Uterus (tissue), 4 donors: Measurements from ENCODE around the gene MAL. TPM values are rescaled to one million over a fixed set of nuclear protein-coding genes. Genes with fewer than 3 reads are reported as not detected.
"Not testable (repeated sequence)": the region's sequence is repeated elsewhere in the genome, so short reads cannot be mapped to it uniquely, and the experiment has no call there.

Source experiments
- DNase-seq, 2 donors: peaks; one replicate each; pipeline ENCODE4 v3.0.0-alpha.2; 2019 to 2020
- H3K27ac ChIP-seq, 2 donors: fragments of 200-600 bp; sonication (generic); 1 replicate in 1 of 2; 2 replicates in 1 of 2; pipeline ENCODE4 v1.5.1; 2016 to 2018
- H3K27me3 ChIP-seq, 2 donors: fragments of 200-600 bp; sonication (generic); one replicate each; pipeline ENCODE4 v1.5.1; 2018 to 2019; ENCODE audit warnings: control low read depth in 1 of 2
- H3K36me3 ChIP-seq, 2 donors: fragments of 200-600 bp; sonication (generic); one replicate each; pipeline ENCODE4 v1.5.1; 2019; ENCODE audit warnings: control low read depth in 1 of 2
- H3K4me1 ChIP-seq, 2 donors: fragments of 200-600 bp; sonication (generic); one replicate each; pipeline ENCODE4 v1.5.1; 2018 to 2019; ENCODE audit warnings: control low read depth in 1 of 2
- H3K4me3 ChIP-seq, 2 donors: fragments of 200-600 bp; sonication (generic); 1 replicate in 1 of 2; 2 replicates in 1 of 2; pipeline ENCODE4 v1.5.1; 2018 to 2019; ENCODE audit warnings: mild to moderate bottlenecking in 1 of 2
- H3K9me3 ChIP-seq, 2 donors: fragments of 200-600 bp; sonication (generic); one replicate each; pipeline ENCODE4 v1.5.1; 2019; ENCODE audit warnings: control low read depth in 1 of 2
- POLR2A ChIP-seq, 2 donors: fragments of 450-650 bp; IDR thresholded peaks; one replicate each; pipeline ENCODE4 v1.6.1; 2016; ENCODE audit warnings: antibody characterized with exemption in 2 of 2, mild to moderate bottlenecking in 1 of 2, moderate library complexity in 1 of 2
- intact Hi-C: fragments of 100-400 bp; cut with DNase I; formaldehyde crosslinking; loops from one replicate; pipeline ENCODE4 v1.15.1; 2023; ENCODE audit warnings: low total_unique reads
- small RNA-seq: library from RNA; depleted of rRNA; stranded (forward); fragments of <200 nt; gene quantifications from one replicate; pipeline ENCODE3, GENCODE V24; 2016
- total RNA-seq, 4 donors: library from RNA; depleted of rRNA in 3 of 4; stranded (reverse); fragments of >200 nt in 3 of 4; gene quantifications; one replicate each; pipeline versions ENCODE4 v1.1.0 to v1.2.4, GENCODE V29; 2014 to 2023
- TF ChIP-seq, protein P1 (sequence below), 4 experiments: fragments of 200-600 bp in 2 of 4; fragments of 450-650 bp in 2 of 4; sonication (generic) in 2 of 4; IDR thresholded peaks; one replicate each; pipeline ENCODE4 v1.5.1; 2016 to 2019; ENCODE audit warnings: antibody characterized with exemption in 4 of 4, mild to moderate bottlenecking in 2 of 4, moderate library complexity in 1 of 4
- donor health status: DM: yes; HTN: yes; CAD: no.

MAL gene
- total RNA-seq, 4 donors from 2014 or later, result 0.29 to 1.7 (median 1.6) TPM; not detected in 1

GRCh38 chr2:95087379-95087778 is 61.9 kb downstream of the MAL start:
- intact Hi-C loops, result no loop called here
- DNase-seq, result no peak
- Histone ChIP-seq H3K36me3 (no peaks in the 10 kb centered on the region), H3K27ac (no peak overlapping the region), H3K4me3 (no peak overlapping the region), H3K27me3 (no peaks in the 10 kb centered on the region), H3K4me1 (no peaks in the 10 kb centered on the region), H3K9me3 (no peaks in the 10 kb centered on the region)
- TF ChIP-seq, protein P1, sequence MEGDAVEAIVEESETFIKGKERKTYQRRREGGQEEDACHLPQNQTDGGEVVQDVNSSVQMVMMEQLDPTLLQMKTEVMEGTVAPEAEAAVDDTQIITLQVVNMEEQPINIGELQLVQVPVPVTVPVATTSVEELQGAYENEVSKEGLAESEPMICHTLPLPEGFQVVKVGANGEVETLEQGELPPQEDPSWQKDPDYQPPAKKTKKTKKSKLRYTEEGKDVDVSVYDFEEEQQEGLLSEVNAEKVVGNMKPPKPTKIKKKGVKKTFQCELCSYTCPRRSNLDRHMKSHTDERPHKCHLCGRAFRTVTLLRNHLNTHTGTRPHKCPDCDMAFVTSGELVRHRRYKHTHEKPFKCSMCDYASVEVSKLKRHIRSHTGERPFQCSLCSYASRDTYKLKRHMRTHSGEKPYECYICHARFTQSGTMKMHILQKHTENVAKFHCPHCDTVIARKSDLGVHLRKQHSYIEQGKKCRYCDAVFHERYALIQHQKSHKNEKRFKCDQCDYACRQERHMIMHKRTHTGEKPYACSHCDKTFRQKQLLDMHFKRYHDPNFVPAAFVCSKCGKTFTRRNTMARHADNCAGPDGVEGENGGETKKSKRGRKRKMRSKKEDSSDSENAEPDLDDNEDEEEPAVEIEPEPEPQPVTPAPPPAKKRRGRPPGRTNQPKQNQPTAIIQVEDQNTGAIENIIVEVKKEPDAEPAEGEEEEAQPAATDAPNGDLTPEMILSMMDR (IDR thresholded peaks at IDR 0.05), result no peak
- TF ChIP-seq POLR2A (IDR thresholded peaks at IDR 0.05), result no peak

GRCh38 chr2:95091885-95092555 is 66.5 kb downstream of the MAL start:
- TF ChIP-seq, protein P1 (IDR thresholded peaks at IDR 0.05), result no peak
- intact Hi-C loops, result no loop called here
- Histone ChIP-seq H3K27ac (no peak overlapping the region), H3K4me3 (no peak overlapping the region), H3K36me3 (no peaks in the 10 kb centered on the region), H3K4me1 (no peaks in the 10 kb centered on the region), H3K27me3 (no peaks in the 10 kb centered on the region), H3K9me3 (no peaks in the 10 kb centered on the region)
- no peak for DNase-seq

DNA sequence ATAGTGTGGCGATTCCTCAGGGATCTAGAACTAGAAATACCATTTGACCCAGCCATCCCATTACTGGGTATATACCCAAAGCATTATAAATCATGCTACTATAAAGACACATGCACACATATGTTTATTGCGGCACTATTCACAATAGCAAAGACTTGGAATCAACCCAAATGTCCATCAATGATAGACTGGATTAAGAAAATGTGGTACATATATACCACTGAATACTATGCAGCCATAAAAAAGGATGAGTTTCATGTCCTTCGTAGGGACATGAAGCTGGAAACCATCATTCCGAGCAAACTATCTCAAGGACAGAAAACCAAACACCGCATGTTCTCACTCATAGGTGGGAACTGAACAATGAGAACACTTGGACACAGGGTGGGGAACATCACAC is 72.8 kb downstream of the MAL start:
- H3K27ac ChIP-seq, H3K27me3 ChIP-seq, intact Hi-C loops, DNase-seq, H3K36me3 ChIP-seq, H3K9me3 ChIP-seq, H3K4me3 ChIP-seq, H3K4me1 ChIP-seq: not testable (repeated sequence)

- Histone ChIP-seq H3K9me3 (no peaks in the 10 kb centered on the region), H3K36me3 (no peaks in the 10 kb centered on the region)
- no peak for TF ChIP-seq POLR2A (IDR thresholded peaks at IDR 0.05)
- TF ChIP-seq, protein P1 (IDR thresholded peaks at IDR 0.05), result no peak
Measured at GRCh38 chr2:95099910-95100309, 74.4 kb downstream of the MAL start.

More at GRCh38 chr2:95099910-95100309, 74.4 kb downstream of the MAL start:
- H3K4me3 ChIP-seq, result no peak overlapping the region
- no peak for DNase-seq
- no peaks in the 10 kb centered on the region for H3K27me3 ChIP-seq
- no peak overlapping the region for H3K27ac ChIP-seq
- H3K4me1 ChIP-seq, result no peaks in the 10 kb centered on the region
- intact Hi-C loops, result no loop called here

Small RNA genes within 50 kb of the gene (small RNA-seq; reads per million reads assigned to genes)
- gene RN7SL575P, result not detected

Other genes starting within 250 kb of the MAL start
- under 1 TPM in 1 of 4 donors, not detected in 3; 0.55 TPM for gene TEKT4, start 154.3 kb upstream of the MAL start, total RNA-seq
- 10 to 100 TPM in 3 of 4 donors, 1 to 10 TPM in 1; 7.2 to 50.3 (median 28.6) TPM for gene MRPS5, start 96.1 kb downstream of the MAL start, total RNA-seq
- 10 to 100 TPM; 13.3 to 38.4 (median 23.7) TPM for gene ZNF514, start 134.1 kb downstream of the MAL start, total RNA-seq
- gene ZNF2, start 140.1 kb downstream of the MAL start, total RNA-seq, result 10 to 100 TPM in 2 of 4 donors, 1 to 10 TPM in 2; 5.9 to 20.2 (median 8.7) TPM
- gene ZNF892, start 181.8 kb downstream of the MAL start, total RNA-seq, result 10 to 100 TPM in 2 of 4 donors, 1 to 10 TPM in 1, under 1 TPM in 1; 0.88 to 19.6 (median 6.9) TPM
- gene PROM2, start 248.7 kb downstream of the MAL start, total RNA-seq, result 10 to 100 TPM in 2 of 4 donors, 1 to 10 TPM in 2; 1.5 to 13.8 (median 7.1) TPM